Breast epithelium (tissue), 3 donors: ENCODE results near the gene CRYBG1.

Experiments
- CTCF ChIP-seq, 3 donors: fragments of 450-650 bp; IDR thresholded peaks; one replicate each; pipeline ENCODE4 v1.5.1; 2016 to 2017; ENCODE audit warnings: antibody characterized with exemption in 3 of 3, mild to moderate bottlenecking in 3 of 3, moderate library complexity in 3 of 3
- POLR2A ChIP-seq: fragments of 450-650 bp; IDR thresholded peaks from one replicate; pipeline ENCODE4 v1.6.1; 2016; ENCODE audit warnings: antibody characterized with exemption, mild to moderate bottlenecking, moderate library complexity
- POLR2AphosphoS5 ChIP-seq, 3 donors: sonication (generic); formaldehyde crosslinking; IDR thresholded peaks; one replicate each; pipeline ENCODE4 v1.6.1; 2017; ENCODE audit warnings: antibody characterized with exemption in 3 of 3

- no peak for TF ChIP-seq CTCF (IDR thresholded peaks at IDR 0.05)
- no peak for TF ChIP-seq POLR2AphosphoS5 (IDR thresholded peaks at IDR 0.05)
- no peak for TF ChIP-seq POLR2A
These were observed 19.9 kb downstream of the CRYBG1 start for GRCh38 chr6:106380407-106380806.
